Neural cell (in vitro differentiated cells): ENCODE results near the gene DNAH8.

Experiments used
- POLR2AphosphoS5 ChIP-seq: IDR thresholded peaks from 2 replicates; pipeline ENCODE4 v1.6.1; 2012
- TF ChIP-seq, protein P1 (sequence below): fragments of 450-650 bp; IDR thresholded peaks from 2 replicates; pipeline ENCODE4 v1.5.1; 2014; ENCODE audit warnings: antibody characterized with exemption, mild to moderate bottlenecking, moderate library complexity; ENCODE audit not compliant: poor library complexity, severe bottlenecking

DNA sequence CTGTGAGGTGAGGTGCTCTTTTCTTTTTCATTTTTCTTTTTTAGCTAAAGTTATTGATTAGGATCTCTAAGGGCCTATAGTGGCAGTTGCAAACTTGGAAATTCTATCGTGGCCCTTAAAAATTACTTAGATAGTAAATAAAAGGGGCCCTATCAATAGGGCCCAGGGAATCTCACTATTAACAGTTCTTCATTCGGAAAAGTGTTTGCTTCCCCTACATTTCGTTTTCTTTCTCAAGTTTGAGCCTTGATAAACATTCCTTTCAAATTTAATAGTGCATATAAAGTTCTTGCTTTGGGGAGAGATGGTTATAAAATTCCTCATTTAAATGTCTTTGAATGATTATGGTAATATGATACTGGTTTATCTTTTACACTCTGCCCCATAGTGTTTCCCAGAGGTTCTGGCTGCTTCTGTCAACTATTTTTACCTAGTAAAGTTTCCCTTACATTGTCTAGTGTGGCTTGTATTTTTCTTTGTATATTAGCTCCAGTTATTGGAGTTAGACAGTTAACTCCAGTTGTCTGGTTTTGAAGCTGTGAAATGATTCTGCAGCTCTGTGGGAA is 263.1 kb downstream of the DNAH8 start:
- no peak for TF ChIP-seq POLR2AphosphoS5
- TF ChIP-seq, protein P1, sequence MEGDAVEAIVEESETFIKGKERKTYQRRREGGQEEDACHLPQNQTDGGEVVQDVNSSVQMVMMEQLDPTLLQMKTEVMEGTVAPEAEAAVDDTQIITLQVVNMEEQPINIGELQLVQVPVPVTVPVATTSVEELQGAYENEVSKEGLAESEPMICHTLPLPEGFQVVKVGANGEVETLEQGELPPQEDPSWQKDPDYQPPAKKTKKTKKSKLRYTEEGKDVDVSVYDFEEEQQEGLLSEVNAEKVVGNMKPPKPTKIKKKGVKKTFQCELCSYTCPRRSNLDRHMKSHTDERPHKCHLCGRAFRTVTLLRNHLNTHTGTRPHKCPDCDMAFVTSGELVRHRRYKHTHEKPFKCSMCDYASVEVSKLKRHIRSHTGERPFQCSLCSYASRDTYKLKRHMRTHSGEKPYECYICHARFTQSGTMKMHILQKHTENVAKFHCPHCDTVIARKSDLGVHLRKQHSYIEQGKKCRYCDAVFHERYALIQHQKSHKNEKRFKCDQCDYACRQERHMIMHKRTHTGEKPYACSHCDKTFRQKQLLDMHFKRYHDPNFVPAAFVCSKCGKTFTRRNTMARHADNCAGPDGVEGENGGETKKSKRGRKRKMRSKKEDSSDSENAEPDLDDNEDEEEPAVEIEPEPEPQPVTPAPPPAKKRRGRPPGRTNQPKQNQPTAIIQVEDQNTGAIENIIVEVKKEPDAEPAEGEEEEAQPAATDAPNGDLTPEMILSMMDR = no peak
